Ovary (tissue), 9 donors: ENCODE results near the gene FNDC3A. TPM values are rescaled to one million over a fixed set of nuclear protein-coding genes. Genes with fewer than 3 reads are reported as not detected.

Experiments
- DNase-seq, 5 donors: peaks; one replicate each; pipeline ENCODE4 v3.0.0-alpha.2; 2019 to 2020
- H3K27ac ChIP-seq, 2 donors: fragments of 200-600 bp; one replicate each; pipeline versions ENCODE4 v1.5.1 to v1.8.0; 2019 to 2022
- H3K27me3 ChIP-seq: fragments of 200-600 bp; one replicate; pipeline ENCODE4 v1.8.0; 2022
- H3K36me3 ChIP-seq: fragments of 200-600 bp; sonication (generic); one replicate; pipeline ENCODE4 v1.5.1; 2019
- H3K4me1 ChIP-seq: one replicate; pipeline ENCODE4 v1.8.1; 2013; ENCODE audit warnings: mild to moderate bottlenecking, moderate library complexity; ENCODE audit not compliant: insufficient read depth
- H3K4me3 ChIP-seq: fragments of 200-600 bp; sonication (generic); one replicate; pipeline ENCODE4 v1.5.1; 2017
- H3K9me3 ChIP-seq, 2 donors: fragments of 200-600 bp in 1 of 2; sonication (generic) in 1 of 2; one replicate each; pipeline versions ENCODE4 v1.5.1 to v1.8.1; 2013 to 2019; ENCODE audit warnings: mild to moderate bottlenecking in 1 of 2, moderate library complexity in 1 of 2
- CTCF ChIP-seq, 3 donors: fragments of 450-650 bp in 2 of 3; fragments of 200-600 bp in 1 of 3; IDR thresholded peaks; one replicate each; pipeline versions ENCODE4 v1.5.1 to v1.8.0; 2016 to 2022; ENCODE audit warnings: antibody characterized with exemption in 3 of 3, mild to moderate bottlenecking in 1 of 3
- EP300 ChIP-seq: sonication (generic); formaldehyde crosslinking; IDR thresholded peaks from one replicate; pipeline ENCODE4 v1.6.1; 2017; ENCODE audit warnings: antibody characterized with exemption
- POLR2A ChIP-seq: fragments of 450-650 bp; IDR thresholded peaks from one replicate; pipeline ENCODE4 v1.6.1; 2017; ENCODE audit warnings: antibody characterized with exemption, mild to moderate bottlenecking, moderate library complexity
- WGBS, 3 donors: extraction: QIAGEN DNeasy Blood & Tissue Kit in 1 of 3; methylation state at CpG; one replicate each; pipeline versions ENCODE4 v1.1.5 to v1.1.7; 2013 to 2017; 5-methylcytosine and 5-hydroxymethylcytosine counted together
- intact Hi-C, 4 donors: fragments of 100-400 bp; cut with DNase I; formaldehyde crosslinking; loops; one replicate each; pipeline versions ENCODE4 v1.11.0 to v1.15.1; 2022 to 2023
- polyA plus RNA-seq, 2 donors: library from polyadenylated mRNA; stranded (reverse); fragments of 200-250 nt in 1 of 2; fragments of 350-450 nt in 1 of 2; fragmentation: Illumina TruSeq in 1 of 2; extraction: RNeasy Lipid Tissue Mini Kit (QIAGEN cat#74804) in 1 of 2; gene quantifications; one replicate each; pipeline ENCODE4 v1.2.3, GENCODE V29; 2013 to 2014
- total RNA-seq, 7 donors: library from RNA; depleted of rRNA in 2 of 7; stranded (reverse); fragments of >200 nt in 2 of 7; fragmentation: NEBNext Ultra II Directional in 3 of 7; extraction: Animal tissue kit (Norgen Biotek cat#: 25700) in 3 of 7; gene quantifications; one replicate each; pipeline versions ENCODE4 v1.1.0 to v1.2.4, GENCODE V29; 2016 to 2023
- donor health status: DM: no; HTN: no; CAD: no; lungs with moderate emphysema.
- donor health status: DM: no; HTN: no; CAD: no.
- donor health status: Bipolar disorder and iron deficiency.
- donor health status: DM: yes; HTN: yes; CAD: no.
- donor health status: DM: no; HTN: no; CAD: no.
- donor health status: DM: yes; HTN: yes; CAD: no.

The FNDC3A gene
- total and polyA plus RNA-seq, 9 donors = 25.5 to 71.6 (median 58.2) TPM

- DNase-seq = no peak
- peaks cover 4% of the 10 kb centered on the region for H3K4me1 ChIP-seq
- H3K27me3 ChIP-seq = no peaks in the 10 kb centered on the region
- no peak overlapping the region for H3K27ac ChIP-seq
- no peaks in the 10 kb centered on the region for H3K36me3 ChIP-seq
- WGBS, 3 donors = 79 to 88% (median 84%) methylated on average over 6 of the region's 6 CpGs
- intact Hi-C loops = no loop called here
- H3K9me3 ChIP-seq = no peaks in the 10 kb centered on the region
- TF ChIP-seq EP300 (no peak), POLR2A (no peak), CTCF (IDR thresholded peaks at IDR 0.05) (no peak)
- no peak overlapping the region for H3K4me3 ChIP-seq
These were observed 125.2 kb downstream of the FNDC3A start for GRCh38 chr13:49100637-49101570.

- Histone ChIP-seq H3K9me3 (no peaks in the 10 kb centered on the region), H3K36me3 (no peaks in the 10 kb centered on the region), H3K27me3 (no peaks in the 10 kb centered on the region), H3K4me3 (no peak overlapping the region), H3K27ac (no peak overlapping the region), H3K4me1 (peaks cover 2% of the 10 kb centered on the region)
- WGBS, 3 donors = 85 to 91% (median 91%) methylated on average over 2 of the region's 2 CpGs
- intact Hi-C loops = no loop called here
- DNase-seq = no peak
- TF ChIP-seq CTCF (IDR thresholded peaks at IDR 0.05) (no peak), POLR2A (no peak), EP300 (no peak)
These were observed 132.5 kb downstream of the FNDC3A start for GRCh38 chr13:49108196-49108595.

- H3K27ac ChIP-seq = no peak overlapping the region
- H3K27me3 ChIP-seq = no peaks in the 10 kb centered on the region
- DNase-seq = peak; percentile 68 to 79 (median 76)
- 0% methylated on average over 16 of the region's 16 CpGs for WGBS, 3 donors
- no peak for TF ChIP-seq EP300
- TF ChIP-seq POLR2A = no peak
- TF ChIP-seq CTCF (IDR thresholded peaks at IDR 0.05) = no peak
- intact Hi-C loops = no loop called here
- no peaks in the 10 kb centered on the region for H3K9me3 ChIP-seq
- no peaks in the 10 kb centered on the region for H3K36me3 ChIP-seq
- H3K4me1 ChIP-seq = peaks cover 2% of the 10 kb centered on the region
- peak overlapping the region; percentile 51 for H3K4me3 ChIP-seq
These were observed 134.6 kb downstream of the FNDC3A start for GRCh38 chr13:49110122-49110912.

- no peak for DNase-seq
- peak overlapping the region; percentile 51 for H3K4me3 ChIP-seq
- no peak overlapping the region for H3K27ac ChIP-seq
- intact Hi-C loops = no loop called here
- no peaks in the 10 kb centered on the region for H3K9me3 ChIP-seq
- H3K27me3 ChIP-seq = no peaks in the 10 kb centered on the region
- H3K36me3 ChIP-seq = no peaks in the 10 kb centered on the region
- TF ChIP-seq EP300 (no peak), CTCF (IDR thresholded peaks at IDR 0.05) (no peak), POLR2A (no peak)
- peaks cover 2% of the 10 kb centered on the region for H3K4me1 ChIP-seq
These were observed 135.1 kb downstream of the FNDC3A start for GRCh38 chr13:49110913-49111170.
